ENCODE data around the gene SPSB4. TPM values are rescaled to one million over a fixed set of nuclear protein-coding genes. Genes with fewer than 3 reads are reported as not detected.

SPSB4 gene
- total RNA-seq, 2 experiments from 2014 or later: not detected

DNA sequence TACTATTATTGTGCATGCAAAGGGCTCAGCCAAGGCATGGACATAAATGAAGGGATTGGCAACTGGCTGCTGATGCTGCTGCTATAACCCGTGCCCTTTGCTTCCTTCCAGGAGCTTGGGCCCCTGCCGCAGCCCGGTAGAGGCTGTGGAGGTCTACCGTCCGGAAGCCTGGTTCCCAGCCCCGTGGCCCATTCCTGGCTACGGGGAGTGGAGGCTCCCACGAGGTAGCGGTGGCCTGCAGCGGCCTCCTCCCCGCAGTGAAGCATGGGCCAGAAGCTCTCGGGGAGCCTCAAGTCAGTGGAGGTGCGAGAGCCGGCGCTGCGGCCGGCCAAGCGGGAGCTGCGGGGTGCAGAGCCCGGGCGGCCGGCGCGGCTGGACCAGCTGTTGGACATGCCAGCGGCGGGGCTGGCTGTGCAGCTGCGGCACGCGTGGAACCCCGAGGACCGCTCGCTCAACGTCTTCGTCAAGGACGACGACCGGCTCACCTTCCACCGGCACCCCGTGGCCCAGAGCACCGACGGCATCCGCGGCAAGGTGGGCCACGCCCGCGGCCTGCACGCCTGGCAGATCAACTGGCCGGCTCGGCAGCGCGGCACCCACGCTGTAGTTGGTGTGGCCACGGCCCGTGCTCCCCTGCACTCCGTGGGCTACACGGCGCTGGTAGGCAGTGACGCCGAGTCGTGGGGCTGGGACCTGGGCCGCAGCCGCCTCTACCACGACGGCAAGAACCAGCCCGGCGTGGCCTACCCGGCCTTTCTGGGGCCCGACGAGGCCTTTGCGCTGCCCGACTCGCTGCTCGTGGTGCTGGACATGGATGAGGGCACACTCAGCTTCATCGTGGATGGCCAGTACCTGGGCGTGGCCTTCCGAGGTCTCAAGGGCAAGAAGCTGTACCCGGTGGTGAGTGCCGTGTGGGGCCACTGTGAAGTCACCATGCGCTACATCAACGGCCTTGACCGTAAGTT is 15.0 kb downstream of the SPSB4 start:
- H3K4me1 ChIP-seq (ENCODE audit: insufficient read depth, low read length, poor library complexity, severe bottlenecking): no peaks in the 10 kb centered on the region
- no peak overlapping the region for H2AFZ ChIP-seq (ENCODE audit: low read length)
- H4K20me1 ChIP-seq (ENCODE audit: insufficient read depth, low read length): no peaks in the 10 kb centered on the region
- intact Hi-C loops (cut with micrococcal nuclease; ENCODE audit: unreplicated experiment): no loop called here
- H3K9me2 ChIP-seq (ENCODE audit: insufficient read depth, low read length): no peaks in the 10 kb centered on the region
- H3K4me3 ChIP-seq (ENCODE audit: low read depth, low read length, poor library complexity, severe bottlenecking): no peak overlapping the region
- no peak for DNase-seq (ENCODE audit: low spot score)
- ChIA-PET CTCF (ENCODE audit: unreplicated experiment) (no interaction called here), POLR2A (interaction anchor here (0.7 kb wide), 1 partner anchor 13 kb away, joined by 4 read pairs; no protein-coding TSS in a partner anchor)
- H3K36me3 ChIP-seq (ENCODE audit: insufficient read depth, low read length): no peaks in the 10 kb centered on the region
- no peak overlapping the region for H3K27ac ChIP-seq (ENCODE audit: low read depth, low read length, poor library complexity, severe bottlenecking)
- no TSS peak for BruUV-seq (replicated peaks)
- H3K9me3 ChIP-seq (ENCODE audit: low read length): no peaks in the 10 kb centered on the region
- no peak for TF ChIP-seq EZH2phosphoT487 (IDR thresholded peaks at IDR 0.05; ENCODE audit: borderline replicate concordance, low read depth, low read length)
- TF ChIP-seq, protein P1, sequence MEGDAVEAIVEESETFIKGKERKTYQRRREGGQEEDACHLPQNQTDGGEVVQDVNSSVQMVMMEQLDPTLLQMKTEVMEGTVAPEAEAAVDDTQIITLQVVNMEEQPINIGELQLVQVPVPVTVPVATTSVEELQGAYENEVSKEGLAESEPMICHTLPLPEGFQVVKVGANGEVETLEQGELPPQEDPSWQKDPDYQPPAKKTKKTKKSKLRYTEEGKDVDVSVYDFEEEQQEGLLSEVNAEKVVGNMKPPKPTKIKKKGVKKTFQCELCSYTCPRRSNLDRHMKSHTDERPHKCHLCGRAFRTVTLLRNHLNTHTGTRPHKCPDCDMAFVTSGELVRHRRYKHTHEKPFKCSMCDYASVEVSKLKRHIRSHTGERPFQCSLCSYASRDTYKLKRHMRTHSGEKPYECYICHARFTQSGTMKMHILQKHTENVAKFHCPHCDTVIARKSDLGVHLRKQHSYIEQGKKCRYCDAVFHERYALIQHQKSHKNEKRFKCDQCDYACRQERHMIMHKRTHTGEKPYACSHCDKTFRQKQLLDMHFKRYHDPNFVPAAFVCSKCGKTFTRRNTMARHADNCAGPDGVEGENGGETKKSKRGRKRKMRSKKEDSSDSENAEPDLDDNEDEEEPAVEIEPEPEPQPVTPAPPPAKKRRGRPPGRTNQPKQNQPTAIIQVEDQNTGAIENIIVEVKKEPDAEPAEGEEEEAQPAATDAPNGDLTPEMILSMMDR (conservative IDR thresholded peaks at IDR 0.05; ENCODE audit: low read length): no peak
- H3K4me2 ChIP-seq (ENCODE audit: low read length): no peak overlapping the region
- no peaks in the 10 kb centered on the region for H3K79me2 ChIP-seq (ENCODE audit: insufficient read depth, low read depth, low read length)

DNA sequence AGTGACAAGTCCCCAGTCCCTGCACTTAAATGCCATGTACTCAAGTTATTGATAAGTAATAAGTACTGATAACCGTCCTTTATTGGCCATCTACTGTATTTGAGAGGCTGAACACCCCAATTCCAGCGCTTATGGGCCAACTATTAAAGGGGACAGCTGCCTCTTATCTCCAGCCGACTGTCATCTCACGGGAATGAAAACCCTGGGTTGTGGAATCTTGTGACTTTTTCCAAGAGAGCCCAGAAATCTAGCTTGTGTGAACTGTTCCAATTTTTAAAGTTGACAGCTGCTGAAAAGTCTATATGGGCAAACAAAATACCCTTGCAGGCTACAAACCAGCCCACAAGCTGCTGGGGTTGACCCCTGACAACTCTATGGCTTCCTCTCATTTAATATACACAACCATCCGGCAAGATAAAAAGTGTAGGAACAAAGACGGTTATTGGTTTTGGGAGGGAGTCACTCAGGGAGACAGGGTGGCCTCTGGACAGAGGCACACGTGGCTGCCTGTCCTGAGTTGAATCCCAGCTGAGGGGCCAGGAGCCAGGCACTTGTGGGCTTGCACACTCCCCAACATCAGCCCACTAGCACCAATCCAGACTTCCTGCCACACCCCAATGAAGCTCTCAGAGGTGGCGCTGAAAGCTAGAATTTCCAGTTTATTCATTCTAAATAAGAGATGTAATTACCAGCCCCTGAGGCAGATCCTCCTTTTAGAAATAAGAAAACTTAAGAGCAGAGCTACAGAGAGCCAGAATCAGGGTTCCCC is 16.2 kb downstream of the SPSB4 start:
- H3K4me2 ChIP-seq (ENCODE audit: low read length): no peak overlapping the region
- DNase-seq (ENCODE audit: low spot score): no peak
- no TSS peak for BruUV-seq (replicated peaks)
- H3K79me2 ChIP-seq (ENCODE audit: insufficient read depth, low read depth, low read length): no peaks in the 10 kb centered on the region
- H3K36me3 ChIP-seq (ENCODE audit: insufficient read depth, low read length): no peaks in the 10 kb centered on the region
- ChIA-PET POLR2A (interaction anchor here (0.5 to 1.0 kb wide), 4 partner anchors 12 to 1688 kb away, joined by 3 to 4 read pairs (median 3); no protein-coding TSS in a partner anchor), CTCF (ENCODE audit: unreplicated experiment) (no interaction called here)
- no peak overlapping the region for H2AFZ ChIP-seq (ENCODE audit: low read length)
- intact Hi-C loops (cut with micrococcal nuclease; ENCODE audit: unreplicated experiment): no loop called here
- H3K9me2 ChIP-seq (ENCODE audit: insufficient read depth, low read length): no peaks in the 10 kb centered on the region
- no peaks in the 10 kb centered on the region for H4K20me1 ChIP-seq (ENCODE audit: insufficient read depth, low read length)
- H3K27ac ChIP-seq (ENCODE audit: low read depth, low read length, poor library complexity, severe bottlenecking): no peak overlapping the region
- H3K9me3 ChIP-seq (ENCODE audit: low read length): no peaks in the 10 kb centered on the region
- H3K4me3 ChIP-seq (ENCODE audit: low read depth, low read length, poor library complexity, severe bottlenecking): no peak overlapping the region
- no peak for TF ChIP-seq EZH2phosphoT487 (IDR thresholded peaks at IDR 0.05; ENCODE audit: borderline replicate concordance, low read depth, low read length)
- TF ChIP-seq, protein P1 (conservative IDR thresholded peaks at IDR 0.05; ENCODE audit: low read length): no peak
- H3K4me1 ChIP-seq (ENCODE audit: insufficient read depth, low read length, poor library complexity, severe bottlenecking): no peaks in the 10 kb centered on the region
